ENCODE results near the gene XXYLT1.
A peak's percentile ranks its signal among the peaks of the same experiment; 100 is the strongest.
"Not testable (repeated sequence)": the region's sequence is repeated elsewhere in the genome, so short reads cannot be mapped to it uniquely, and the experiment has no call there.

The XXYLT1 gene

GRCh38 chr3:195204360-195205163, 66.4 kb downstream of the XXYLT1 start:
- peak; percentile 52 for DNase-seq

GRCh38 chr3:195203606-195204005, 67.4 kb downstream of the XXYLT1 start:
- DNase-seq: peak; percentile 57

- DNase-seq: peak; percentile 7
Measured at GRCh38 chr3:195201295-195201694, 69.7 kb downstream of the XXYLT1 start.

GRCh38 chr3:195200010-195200822, 70.7 kb downstream of the XXYLT1 start:
- DNase-seq: peak; percentile 44

GRCh38 chr3:195198426-195199346, 72.3 kb downstream of the XXYLT1 start:
- DNase-seq: peak; percentile 32

- peak; percentile 37 for DNase-seq
Measured at GRCh38 chr3:195197765-195198425, 73.1 kb downstream of the XXYLT1 start.

GRCh38 chr3:195196266-195196665, 74.7 kb downstream of the XXYLT1 start:
- peak; percentile 40 for DNase-seq

- DNase-seq: peak; percentile 51
Measured at GRCh38 chr3:195195321-195196209, 75.4 kb downstream of the XXYLT1 start.

- DNase-seq: peak; percentile 26
Measured at GRCh38 chr3:195194559-195195206, 76.3 kb downstream of the XXYLT1 start.

GRCh38 chr3:195191580-195191979, 79.4 kb downstream of the XXYLT1 start:
- DNase-seq: no peak

- no peak for DNase-seq
Measured at GRCh38 chr3:195189821-195190220, 81.1 kb downstream of the XXYLT1 start.

- DNase-seq: no peak
Measured at GRCh38 chr3:195188426-195188927, 82.5 kb downstream of the XXYLT1 start.

GRCh38 chr3:195187609-195188425, 83.1 kb downstream of the XXYLT1 start:
- DNase-seq: no peak

- not testable (repeated sequence) for DNase-seq
Measured at GRCh38 chr3:195186710-195187047, 84.3 kb downstream of the XXYLT1 start.

GRCh38 chr3:195186041-195186709, 84.8 kb downstream of the XXYLT1 start:
- DNase-seq: no peak

GRCh38 chr3:195185583-195185982, 85.4 kb downstream of the XXYLT1 start:
- DNase-seq: no peak

- DNase-seq: no peak
Measured at GRCh38 chr3:195184716-195185421, 86.1 kb downstream of the XXYLT1 start.

- DNase-seq: no peak
Measured at GRCh38 chr3:195183071-195183776, 87.7 kb downstream of the XXYLT1 start.
